ENCODE measurements around the gene C2CD2L.
"Not testable (repeated sequence)": the region's sequence is repeated elsewhere in the genome, so short reads cannot be mapped to it uniquely, and the experiment has no call there.

Gene C2CD2L

DNA sequence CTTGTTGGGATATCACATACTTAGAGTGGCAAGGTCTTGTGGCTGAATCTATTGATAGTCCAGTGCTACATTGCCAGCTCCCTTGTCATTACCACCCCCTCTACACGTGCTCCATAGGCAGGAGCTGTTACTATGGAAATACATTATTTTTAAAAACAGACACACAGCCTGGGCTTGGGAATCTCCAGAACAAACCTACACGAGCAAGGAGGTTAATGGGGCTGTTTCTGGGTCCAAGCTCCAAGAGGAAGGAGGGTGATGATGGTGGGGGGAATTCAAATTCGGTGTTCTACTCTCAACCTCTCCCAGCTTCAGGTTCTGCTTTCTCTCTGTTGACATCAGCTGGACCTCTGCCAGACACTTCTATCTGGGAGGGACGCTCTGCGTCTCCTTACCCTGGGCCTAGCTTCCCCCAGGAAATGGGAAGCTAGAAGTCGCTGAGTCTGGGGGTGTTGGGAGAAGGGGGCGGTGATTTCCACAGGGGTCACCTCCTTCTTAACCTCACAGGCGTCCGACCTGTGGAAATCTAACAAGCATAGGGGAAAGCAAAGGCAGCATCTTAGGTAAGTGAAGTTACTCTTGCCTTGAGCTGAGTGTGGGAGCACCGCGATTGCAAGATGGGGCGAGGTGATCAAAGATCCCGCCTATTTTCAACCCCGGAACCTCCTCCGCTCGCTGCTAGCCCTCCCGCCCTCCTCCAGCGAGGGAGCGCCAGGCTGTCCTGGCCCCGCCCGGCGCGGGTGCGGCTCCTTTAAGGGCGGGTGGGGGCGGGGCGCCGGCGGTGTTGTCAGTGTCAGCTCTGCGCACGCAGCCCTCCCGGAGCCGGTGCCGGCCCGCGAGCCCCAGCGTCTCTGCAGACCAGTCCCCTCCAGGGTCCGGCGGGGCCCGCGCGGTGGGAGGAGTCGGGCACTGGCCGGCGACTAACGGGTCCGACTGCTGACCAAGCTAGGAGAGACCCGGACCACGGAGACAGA, at the start of gene C2CD2L:
TSS of gene C2CD2L (plus strand) at position 781 of the 974 bp plus-strand sequence. CDS start 398 bp downstream, outside the sequence.
- peak; percentile 70 for DNase-seq (ENCODE audit: low read depth)

DNA sequence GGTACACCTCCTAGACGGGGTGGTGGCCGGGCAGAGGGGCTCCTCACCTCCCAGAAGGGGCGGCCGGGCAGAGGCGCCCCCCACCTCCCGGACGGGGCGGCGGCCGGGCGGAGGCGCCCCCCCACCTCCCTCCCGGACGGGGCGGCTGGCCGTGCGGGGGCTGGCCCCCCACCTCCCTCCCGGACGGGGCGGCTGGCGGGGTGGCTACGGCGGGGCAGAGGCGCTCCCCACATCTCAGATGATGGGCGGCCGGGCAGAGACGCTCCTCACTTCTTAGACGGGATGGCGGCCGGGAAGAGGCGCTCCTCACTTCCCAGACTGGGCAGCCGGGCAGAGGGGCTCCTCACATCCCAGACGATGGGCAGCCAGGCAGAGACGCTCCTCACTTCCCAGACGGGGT, 48.0 kb upstream of the C2CD2L start:
- not testable (repeated sequence) for DNase-seq (ENCODE audit: low read depth)

DNA sequence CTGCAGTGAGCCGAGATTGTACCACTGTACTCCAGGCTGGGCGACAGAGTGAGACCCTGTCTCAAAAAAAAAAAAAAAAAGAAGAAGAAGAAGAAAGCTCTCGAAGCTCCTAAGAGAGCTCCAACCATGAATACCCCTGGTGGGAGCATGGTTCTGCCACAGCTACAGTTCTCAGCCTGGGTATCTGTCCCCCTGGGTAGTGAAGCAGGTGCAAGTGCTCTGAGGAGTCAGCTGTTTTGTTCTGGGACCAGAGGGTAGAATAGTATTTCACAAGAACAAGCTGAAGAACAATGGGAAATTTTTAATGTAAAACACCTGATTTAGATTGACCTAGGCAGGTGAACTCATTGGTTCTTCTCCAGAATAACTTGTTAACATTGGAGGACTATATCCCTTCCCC, 45.9 kb upstream of the C2CD2L start:
- no peak for DNase-seq (ENCODE audit: low read depth)

DNA sequence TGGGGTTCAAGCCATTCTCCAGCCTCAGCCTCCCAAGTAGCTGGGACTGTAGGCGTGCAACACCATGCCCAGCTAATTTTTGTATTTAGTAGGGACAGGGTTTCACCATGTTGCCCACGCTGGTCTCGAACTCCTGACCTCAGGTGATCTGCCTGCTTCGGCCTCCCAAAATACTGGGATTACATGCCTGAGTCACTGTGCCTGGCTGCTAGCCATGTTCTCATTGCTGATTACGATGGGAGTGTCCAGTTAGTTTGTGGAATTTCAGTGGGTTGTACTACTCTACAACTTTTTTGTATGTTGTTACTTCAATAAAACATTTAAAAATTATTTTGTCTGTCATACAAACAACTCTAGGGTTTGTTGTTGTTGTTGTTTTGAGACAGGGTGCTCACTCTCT, 44.4 kb upstream of the C2CD2L start:
- no peak for DNase-seq (ENCODE audit: low read depth)

DNA sequence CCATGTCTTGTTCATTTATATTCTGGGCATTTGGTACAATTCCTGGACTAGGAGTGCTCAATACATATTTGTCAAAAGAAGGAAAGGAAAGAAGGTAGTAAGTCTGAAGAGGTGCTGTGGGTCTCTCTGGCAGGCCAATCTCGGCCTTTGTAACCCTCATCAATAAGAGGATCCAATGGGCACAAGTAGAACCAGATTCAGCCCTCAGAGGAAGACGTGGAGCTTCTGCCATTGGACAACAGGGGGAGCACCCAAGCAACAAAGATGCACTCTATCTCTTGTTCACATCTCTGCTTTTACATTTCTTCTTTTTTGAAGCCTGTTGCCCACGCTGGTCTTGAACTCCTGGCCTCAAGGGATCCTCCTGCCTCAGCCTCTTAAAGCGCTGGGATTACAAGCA, 41.8 kb upstream of the C2CD2L start:
- DNase-seq (ENCODE audit: low read depth) = no peak

DNA sequence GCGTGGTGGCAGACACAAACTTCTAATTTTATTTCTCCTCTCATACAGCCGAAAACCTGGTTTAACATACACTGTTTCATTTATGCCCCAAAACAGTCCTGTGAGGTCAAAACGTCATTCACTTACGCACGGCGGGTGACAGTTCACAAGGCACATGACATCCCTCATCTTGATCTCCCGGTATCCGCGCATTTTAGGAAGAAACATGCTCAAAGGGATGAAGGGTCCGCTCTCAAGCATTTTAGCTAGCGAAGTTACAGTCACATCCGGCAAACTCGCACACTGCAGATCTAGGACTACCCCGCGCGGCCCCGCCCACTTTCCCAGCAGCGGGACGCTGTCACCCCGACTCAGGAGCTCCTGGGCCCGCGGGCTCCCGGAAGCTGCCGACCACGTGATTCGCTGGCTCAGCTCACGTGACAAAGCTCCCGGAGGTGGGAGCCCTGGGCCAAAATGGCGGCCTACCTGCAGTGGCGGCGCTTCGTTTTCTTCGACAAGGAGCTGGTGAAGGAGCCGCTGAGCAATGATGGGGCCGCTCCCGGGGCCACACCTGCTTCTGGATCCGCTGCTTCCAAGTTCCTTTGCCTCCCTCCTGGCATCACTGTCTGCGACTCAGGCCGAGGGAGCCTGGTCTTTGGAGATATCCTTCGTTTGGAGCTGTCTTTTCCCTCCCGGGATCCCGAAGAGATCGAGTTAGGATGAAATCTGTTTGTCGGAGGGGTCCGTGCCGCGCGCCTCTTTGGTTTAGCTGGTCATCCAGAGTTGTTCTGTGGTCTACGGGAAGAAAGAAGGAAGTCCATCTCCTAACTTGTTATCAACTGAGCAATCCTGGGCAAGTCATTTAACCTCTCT, 39.5 kb upstream of the C2CD2L start, which contains the start of gene VPS11:
TSS of gene VPS11 (plus strand) at position 448 of the 852 bp plus-strand sequence. CDS start at position 454, 6 bp downstream.
- DNase-seq (ENCODE audit: low read depth) = peak; percentile 96

DNA sequence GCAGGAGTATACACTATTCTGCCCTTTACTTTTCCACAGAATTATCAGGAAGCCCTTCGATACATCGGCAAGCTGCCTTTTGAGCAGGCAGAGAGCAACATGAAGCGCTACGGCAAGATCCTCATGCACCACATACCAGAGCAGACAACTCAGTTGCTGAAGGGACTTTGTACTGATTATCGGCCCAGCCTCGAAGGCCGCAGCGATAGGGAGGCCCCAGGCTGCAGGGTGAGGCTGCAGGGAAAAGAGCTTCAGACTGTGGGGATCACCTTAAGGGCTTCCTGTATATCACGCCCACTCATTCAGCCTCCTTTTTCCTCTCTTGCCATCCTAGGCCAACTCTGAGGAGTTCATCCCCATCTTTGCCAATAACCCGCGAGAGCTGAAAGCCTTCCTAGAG, 29.3 kb upstream of the C2CD2L start:
- DNase-seq (ENCODE audit: low read depth) = no peak

DNA sequence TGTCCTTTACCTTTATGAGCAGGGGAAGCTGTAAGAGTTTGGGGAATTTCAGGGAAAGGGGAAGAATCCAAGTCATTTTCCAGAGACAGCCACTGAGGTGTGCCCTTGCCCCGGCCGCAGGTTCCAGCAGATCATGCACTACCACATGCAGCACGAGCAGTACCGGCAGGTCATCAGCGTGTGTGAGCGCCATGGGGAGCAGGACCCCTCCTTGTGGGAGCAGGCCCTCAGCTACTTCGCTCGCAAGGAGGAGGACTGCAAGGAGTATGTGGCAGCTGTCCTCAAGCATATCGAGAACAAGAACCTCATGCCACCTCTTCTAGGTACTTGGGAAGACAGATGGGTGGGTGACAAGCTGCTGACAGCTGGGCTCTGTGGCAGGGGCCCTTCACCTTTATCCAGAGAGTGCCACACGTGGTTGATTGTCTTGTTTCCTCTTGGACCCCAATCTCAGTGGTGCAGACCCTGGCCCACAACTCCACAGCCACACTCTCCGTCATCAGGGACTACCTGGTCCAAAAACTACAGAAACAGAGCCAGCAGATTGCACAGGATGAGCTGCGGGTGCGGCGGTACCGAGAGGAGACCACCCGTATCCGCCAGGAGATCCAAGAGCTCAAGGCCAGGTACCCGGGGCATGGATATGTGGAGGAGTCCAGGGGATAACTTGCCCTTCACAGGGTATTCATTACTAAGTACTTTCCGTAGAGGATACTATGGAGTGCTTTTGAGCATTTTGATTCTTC, 28.3 kb upstream of the C2CD2L start:
- no peak for DNase-seq (ENCODE audit: low read depth)

DNA sequence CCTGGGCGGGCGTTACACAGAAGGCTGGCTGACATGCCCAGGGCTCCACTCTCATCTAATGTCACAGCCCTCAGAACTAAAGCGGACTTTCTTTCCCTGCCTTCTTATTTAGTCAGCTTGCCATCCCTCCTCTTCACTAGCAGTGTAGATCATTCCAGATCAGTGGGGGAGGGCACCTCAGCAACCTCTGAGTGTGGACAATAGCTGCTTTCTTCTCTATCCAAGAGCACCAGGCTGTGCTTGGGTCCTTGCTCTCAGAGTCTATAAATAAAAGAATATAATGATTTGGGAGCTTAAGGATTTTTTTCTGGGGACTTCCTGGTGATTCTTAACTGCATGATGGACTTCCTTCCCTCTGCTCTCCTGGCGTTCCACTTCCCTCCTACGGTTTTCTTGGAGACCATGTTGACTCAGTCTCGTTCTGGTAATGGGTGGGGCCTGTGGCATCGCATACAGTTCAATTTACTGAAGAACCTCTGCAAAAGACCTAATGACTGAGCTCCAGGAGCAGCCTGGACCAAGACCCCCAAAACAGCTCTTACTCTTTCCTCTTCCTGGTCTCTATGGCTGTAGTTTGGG, 25.4 kb upstream of the C2CD2L start:
- no peak for DNase-seq (ENCODE audit: low read depth)

DNA sequence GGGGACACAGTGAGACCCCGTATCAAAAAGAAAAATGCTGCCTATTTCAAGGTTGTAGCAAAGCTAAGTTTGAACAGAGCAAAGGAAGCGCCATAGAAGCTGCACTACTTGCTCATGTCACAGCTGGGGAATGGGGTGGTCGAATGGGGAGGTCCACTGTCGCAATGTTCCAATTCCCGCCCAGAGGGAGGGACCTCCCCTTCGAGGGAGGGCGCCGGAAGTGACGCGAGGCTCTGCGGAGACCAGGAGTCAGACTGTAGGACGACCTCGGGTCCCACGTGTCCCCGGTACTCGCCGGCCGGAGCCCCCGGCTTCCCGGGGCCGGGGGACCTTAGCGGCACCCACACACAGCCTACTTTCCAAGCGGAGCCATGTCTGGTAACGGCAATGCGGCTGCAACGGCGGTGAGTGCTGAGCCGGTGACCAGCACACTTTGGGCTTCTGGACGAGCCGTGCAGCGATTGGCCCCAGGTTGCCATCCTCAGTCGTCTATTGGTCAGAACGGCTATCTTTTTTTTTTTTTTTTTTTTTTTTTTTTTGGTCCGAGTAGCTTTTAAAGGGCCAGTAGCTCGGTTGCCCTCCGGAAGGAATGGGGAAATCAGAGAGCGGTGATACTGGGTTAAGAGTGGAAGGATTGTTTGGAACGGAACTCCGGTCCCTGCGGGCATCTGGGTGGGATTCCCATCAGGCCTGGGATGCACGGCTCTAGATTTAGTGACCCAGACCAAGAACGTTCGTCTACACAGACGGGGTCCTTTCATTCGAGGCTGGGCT, 22.3 kb upstream of the C2CD2L start, which contains the start of gene HMBS:
TSS of gene HMBS (plus strand) at position 219 of the 774 bp plus-strand sequence. CDS start at position 372, 153 bp downstream.
- peak; percentile 84 for DNase-seq (ENCODE audit: low read depth)

DNA sequence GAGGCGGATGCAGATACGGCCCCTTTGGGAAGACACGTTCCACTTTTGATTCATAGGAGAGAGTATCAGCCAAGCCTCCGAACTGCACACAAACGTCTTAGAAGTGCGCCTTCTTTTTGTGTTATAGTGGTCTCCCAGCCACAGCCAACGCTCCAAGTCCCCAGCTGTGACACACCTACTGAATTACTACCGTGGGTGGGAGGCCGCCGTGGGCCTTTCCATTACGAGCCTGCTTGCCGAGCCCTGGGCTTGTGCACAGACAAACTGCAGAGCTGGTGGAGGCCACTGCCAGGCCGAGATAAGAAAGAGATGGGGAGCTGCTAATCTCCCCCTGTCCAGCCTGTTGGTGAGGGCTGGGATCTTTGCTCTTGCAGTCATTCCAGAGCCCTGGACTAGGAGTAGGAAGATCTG, 21.7 kb upstream of the C2CD2L start:
- DNase-seq (ENCODE audit: low read depth) = no peak

DNA sequence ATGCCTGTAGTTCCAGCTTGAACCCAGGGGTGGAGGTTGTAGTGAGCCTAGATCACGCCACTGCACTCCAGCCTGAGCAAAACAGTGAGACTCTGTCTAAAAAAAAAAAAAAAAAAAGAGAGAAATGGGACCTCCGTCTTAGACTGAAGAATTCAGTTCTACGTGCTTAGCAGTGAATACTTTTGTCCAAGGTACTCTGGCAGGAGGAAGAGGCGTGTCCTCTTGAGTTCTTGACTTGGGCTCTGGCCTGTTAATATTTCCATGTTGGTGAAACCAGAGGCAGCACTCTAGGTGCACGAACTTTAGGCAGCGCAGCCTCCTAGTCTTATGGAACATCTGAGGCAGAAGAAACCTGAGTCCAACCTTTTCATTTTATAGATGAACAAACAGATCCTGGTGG, 20.0 kb upstream of the C2CD2L start:
- DNase-seq (ENCODE audit: low read depth) = no peak

DNA sequence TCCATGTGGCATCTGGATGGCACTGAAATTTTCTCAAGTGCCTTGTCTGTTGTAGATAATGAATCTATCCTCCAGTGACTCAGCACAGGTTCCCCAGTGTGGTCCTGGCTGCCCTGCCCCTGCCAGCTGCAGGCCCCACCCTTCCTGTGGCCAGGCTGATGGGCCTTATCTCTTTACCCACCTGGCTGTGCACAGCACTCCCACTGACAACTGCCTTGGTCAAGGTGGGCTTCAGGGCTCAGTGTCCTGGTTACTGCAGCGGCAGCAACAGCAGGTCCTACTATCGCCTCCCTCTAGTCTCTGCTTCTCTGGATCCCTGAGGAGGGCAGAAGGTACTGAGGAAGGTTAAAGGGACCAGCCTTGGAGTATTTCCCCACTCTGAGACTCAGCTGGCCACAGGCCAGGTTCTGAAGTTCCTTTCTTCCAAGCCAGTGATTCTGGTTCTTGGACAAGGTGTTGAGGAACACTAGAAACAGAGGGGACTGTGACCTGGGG, 19.4 kb upstream of the C2CD2L start:
- DNase-seq (ENCODE audit: low read depth) = no peak

DNA sequence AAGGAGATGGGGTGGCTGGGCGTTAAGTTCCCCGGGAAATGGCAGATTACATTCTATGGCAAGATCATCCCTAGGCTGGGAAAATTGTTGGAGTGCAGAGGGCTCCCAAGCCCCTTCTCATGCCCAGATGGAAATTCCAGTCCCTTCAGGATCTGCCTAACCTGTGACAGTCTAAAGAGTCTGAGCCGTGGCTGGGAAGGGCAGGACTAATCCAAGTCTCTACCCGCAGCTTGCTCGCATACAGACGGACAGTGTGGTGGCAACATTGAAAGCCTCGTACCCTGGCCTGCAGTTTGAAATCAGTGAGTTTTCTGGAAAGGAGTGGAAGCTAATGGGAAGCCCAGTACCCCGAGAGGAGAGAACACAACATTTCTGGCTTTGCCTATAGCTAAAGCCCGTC, 18.7 kb upstream of the C2CD2L start:
- DNase-seq (ENCODE audit: low read depth) = no peak

DNA sequence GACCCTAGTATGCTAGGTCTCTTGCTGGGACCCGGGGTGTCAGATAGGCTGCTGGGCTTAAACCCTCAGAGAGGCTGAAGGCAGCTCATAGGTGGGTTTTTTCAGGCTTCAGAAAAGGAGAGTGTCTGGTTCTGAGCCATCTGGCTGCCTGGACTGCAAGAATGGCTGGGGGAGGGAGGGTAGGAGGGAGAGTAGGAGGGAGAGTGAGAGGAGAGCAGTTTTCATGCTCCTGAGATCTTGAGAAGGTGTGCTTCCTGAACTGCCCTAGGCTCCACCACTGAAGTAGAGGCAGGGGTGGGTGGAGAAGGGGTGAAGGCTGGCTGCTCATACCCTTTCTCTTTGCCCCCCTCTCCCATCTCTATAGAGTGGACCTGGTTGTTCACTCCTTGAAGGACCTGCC, 17.8 kb upstream of the C2CD2L start:
- DNase-seq (ENCODE audit: low read depth) = no peak

DNA sequence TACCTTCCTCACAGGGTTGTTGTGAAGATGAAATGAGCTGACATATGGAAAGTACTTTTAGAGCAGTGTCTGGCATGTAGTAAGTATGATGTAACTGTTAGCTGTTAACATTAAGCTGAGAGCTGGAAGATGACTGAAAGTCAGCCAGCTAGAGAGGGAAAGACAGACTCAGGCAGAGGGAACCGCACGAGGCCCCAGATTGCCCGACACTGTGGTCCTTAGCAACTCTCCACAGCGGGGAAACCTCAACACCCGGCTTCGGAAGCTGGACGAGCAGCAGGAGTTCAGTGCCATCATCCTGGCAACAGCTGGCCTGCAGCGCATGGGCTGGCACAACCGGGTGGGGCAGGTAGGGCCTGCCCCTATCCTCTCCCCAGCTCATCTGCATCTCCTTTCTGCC, 16.0 kb upstream of the C2CD2L start:
- no peak for DNase-seq (ENCODE audit: low read depth)

DNA sequence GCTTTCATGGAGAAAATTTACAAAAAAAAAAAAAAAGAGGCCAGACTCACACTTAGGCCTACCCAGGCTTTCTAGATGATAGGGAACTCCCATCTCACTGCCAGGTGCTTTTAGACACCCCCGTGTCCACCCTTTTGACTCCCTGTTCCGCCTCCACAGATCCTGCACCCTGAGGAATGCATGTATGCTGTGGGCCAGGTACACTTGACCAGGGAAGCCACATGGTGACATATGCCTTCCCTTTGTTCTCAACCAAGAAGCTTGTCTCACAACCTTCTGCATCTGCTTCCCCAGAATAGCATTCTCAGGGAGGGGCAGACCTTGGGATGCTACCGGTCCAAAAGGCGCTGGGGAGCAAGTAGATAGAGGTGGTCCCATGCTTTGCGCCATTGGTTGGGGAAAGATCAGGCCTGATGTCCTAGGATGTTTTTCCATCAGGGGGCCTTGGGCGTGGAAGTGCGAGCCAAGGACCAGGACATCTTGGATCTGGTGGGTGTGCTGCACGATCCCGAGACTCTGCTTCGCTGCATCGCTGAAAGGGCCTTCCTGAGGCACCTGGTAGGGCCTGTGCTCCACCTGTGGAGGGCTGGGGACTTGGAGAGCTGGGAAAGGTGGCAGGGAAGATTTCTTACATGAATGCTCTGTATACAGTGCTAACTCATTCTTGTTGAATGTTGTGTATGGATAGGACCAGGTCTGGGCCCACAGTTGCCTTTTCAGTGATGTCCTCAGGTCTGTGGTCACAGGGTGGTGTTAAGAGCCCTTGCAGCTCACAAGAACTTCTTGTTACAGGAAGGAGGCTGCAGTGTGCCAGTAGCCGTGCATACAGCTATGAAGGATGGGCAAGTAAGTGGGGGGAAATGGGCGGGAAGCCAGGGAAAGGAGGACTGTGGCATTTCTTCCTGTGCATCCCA, 14.9 kb upstream of the C2CD2L start:
- DNase-seq (ENCODE audit: low read depth) = no peak

DNA sequence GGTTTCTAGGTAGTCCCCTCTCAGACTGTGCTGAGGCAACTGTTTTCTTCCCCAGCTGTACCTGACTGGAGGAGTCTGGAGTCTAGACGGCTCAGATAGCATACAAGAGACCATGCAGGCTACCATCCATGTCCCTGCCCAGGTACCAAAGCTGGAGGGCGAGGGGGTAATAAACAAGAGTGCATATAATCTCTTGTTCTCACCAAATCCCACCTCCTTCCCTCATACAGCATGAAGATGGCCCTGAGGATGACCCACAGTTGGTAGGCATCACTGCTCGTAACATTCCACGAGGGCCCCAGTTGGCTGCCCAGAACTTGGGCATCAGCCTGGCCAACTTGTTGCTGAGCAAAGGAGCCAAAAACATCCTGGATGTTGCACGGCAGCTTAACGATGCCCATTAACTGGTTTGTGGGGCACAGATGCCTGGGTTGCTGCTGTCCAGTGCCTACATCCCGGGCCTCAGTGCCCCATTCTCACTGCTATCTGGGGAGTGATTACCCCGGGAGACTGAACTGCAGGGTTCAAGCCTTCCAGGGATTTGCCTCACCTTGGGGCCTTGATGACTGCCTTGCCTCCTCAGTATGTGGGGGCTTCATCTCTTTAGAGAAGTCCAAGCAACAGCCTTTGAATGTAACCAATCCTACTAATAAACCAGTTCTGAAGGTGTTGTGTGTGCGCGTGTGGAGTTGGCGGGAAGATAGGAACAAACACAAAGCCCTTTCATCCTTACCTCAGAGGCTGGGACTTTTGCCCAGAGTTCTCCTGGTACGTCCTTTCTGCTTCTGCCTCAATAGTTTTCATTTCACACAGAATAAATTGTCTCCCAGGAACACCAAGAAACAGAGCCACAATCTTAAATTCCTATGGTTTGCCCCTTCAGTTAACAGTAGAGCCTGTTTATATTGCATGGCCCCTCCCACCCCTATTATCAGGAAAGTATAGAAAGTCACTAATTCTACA, 14.0 kb upstream of the C2CD2L start:
- no peak for DNase-seq (ENCODE audit: low read depth)
